Endothelial cell (in vitro differentiated cells): Measurements from ENCODE around the gene MACC1. TPM values are rescaled to one million over a fixed set of nuclear protein-coding genes. Genes with fewer than 3 reads are reported as not detected.

ENCODE experiments used
- DNase-seq: peaks from one replicate; pipeline ENCODE4 v3.0.0; 2021; ENCODE audit warnings: low spot score
- H3K27ac Mint-ChIP-seq: one replicate; pipeline ENCODE4 v1.8.0; 2021; ENCODE audit warnings: mixed read lengths, inconsistent platforms; ENCODE audit not compliant: unreplicated experiment
- H3K27me3 Mint-ChIP-seq: one replicate; pipeline ENCODE4 v1.8.0; 2021; ENCODE audit warnings: mild to moderate bottlenecking, moderate library complexity, mixed read lengths, inconsistent platforms; ENCODE audit not compliant: unreplicated experiment
- H3K36me3 Mint-ChIP-seq: one replicate; pipeline ENCODE4 v1.8.0; 2021; ENCODE audit warnings: mild to moderate bottlenecking, low read depth, mixed read lengths, inconsistent platforms; ENCODE audit not compliant: unreplicated experiment
- H3K4me1 Mint-ChIP-seq: one replicate; pipeline ENCODE4 v1.8.0; 2021; ENCODE audit warnings: mild to moderate bottlenecking, mixed read lengths, inconsistent platforms; ENCODE audit not compliant: unreplicated experiment
- H3K4me3 Mint-ChIP-seq: one replicate; pipeline ENCODE4 v1.8.0; 2021; ENCODE audit warnings: mild to moderate bottlenecking, mixed read lengths, inconsistent platforms; ENCODE audit not compliant: unreplicated experiment
- H3K9me3 Mint-ChIP-seq: one replicate; pipeline ENCODE4 v1.8.0; 2021; ENCODE audit warnings: mixed read lengths, inconsistent platforms; ENCODE audit not compliant: unreplicated experiment
- total RNA-seq: library from RNA; stranded (reverse); fragmentation: NEBNext Ultra II Directional; extraction: Animal tissue kit (Norgen Biotek cat#: 25700); gene quantifications from one replicate; pipeline ENCODE4 v1.2.1, GENCODE V29; 2021; ENCODE audit not compliant: unreplicated experiment
- TF ChIP-seq, protein P1 (sequence below): fragments of 200-600 bp; sonication (generic); IDR thresholded peaks from one replicate; pipeline ENCODE4 v1.5.0; 2021; ENCODE audit warnings: antibody characterized with exemption; ENCODE audit not compliant: unreplicated experiment

Gene MACC1
- total RNA-seq, 1 donor from 2014 or later, result 0.69 TPM

DNA sequence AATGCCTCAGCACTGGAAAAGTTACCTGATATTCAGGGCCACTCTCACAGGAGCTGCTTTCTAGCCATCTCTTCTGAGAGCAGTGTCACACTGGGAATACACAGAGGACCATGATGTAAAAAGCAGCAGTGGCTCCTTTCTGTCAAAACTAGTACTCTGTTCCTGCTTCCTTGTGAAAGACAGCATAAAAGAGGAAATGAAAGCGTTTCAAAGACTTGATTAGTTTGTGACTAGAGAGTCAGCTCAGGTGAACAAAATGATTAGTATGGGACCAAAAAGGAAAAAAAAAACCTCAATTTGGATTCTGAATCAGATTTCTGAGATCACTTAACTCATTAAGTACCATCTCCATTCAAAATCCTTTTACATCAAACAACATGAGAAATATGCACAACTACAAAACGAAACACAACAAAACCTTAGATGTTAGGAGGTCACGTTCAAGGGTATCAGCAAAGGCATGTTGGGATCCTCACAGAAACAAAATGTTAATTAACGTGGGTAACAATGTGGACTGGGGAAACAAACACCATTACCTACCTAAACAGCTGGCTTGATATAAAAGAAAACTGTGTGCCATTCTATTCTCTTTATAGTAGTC lies 103.7 kb downstream of the MACC1 start:
- Mint-ChIP-seq H3K9me3 (no peaks in the 10 kb centered on the region), H3K4me1 (peaks cover 7% of the 10 kb centered on the region), H3K27me3 (peaks cover 2% of the 10 kb centered on the region), H3K4me3 (no peak overlapping the region), H3K36me3 (no peaks in the 10 kb centered on the region), H3K27ac (no peak overlapping the region)
- no peak for DNase-seq
- TF ChIP-seq, protein P1, sequence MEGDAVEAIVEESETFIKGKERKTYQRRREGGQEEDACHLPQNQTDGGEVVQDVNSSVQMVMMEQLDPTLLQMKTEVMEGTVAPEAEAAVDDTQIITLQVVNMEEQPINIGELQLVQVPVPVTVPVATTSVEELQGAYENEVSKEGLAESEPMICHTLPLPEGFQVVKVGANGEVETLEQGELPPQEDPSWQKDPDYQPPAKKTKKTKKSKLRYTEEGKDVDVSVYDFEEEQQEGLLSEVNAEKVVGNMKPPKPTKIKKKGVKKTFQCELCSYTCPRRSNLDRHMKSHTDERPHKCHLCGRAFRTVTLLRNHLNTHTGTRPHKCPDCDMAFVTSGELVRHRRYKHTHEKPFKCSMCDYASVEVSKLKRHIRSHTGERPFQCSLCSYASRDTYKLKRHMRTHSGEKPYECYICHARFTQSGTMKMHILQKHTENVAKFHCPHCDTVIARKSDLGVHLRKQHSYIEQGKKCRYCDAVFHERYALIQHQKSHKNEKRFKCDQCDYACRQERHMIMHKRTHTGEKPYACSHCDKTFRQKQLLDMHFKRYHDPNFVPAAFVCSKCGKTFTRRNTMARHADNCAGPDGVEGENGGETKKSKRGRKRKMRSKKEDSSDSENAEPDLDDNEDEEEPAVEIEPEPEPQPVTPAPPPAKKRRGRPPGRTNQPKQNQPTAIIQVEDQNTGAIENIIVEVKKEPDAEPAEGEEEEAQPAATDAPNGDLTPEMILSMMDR, result no peak

DNA sequence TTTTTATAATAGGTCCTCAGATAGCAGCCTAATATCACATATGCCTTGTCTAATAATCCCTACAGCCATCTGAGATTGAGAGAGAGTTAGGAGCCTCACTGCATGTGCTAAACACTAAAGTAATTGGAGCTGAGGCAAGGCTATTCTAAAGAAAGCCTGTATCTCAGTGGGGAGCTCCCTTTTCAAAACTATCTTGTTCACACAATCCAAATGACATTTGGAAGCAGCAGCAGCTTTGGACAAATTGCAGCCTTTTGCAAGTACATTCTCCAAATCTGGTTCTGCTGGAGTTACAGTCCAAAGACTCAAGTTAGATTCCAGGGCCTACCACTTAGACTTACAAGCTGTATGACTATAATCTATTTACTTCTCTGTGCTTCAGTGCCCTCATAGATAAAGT lies 104.5 kb downstream of the MACC1 start:
- Mint-ChIP-seq H3K27me3 (peaks cover 2% of the 10 kb centered on the region), H3K36me3 (no peaks in the 10 kb centered on the region), H3K9me3 (no peaks in the 10 kb centered on the region), H3K27ac (no peak overlapping the region), H3K4me3 (no peak overlapping the region), H3K4me1 (peaks cover 7% of the 10 kb centered on the region)
- TF ChIP-seq, protein P1, result no peak
- no peak for DNase-seq

DNA sequence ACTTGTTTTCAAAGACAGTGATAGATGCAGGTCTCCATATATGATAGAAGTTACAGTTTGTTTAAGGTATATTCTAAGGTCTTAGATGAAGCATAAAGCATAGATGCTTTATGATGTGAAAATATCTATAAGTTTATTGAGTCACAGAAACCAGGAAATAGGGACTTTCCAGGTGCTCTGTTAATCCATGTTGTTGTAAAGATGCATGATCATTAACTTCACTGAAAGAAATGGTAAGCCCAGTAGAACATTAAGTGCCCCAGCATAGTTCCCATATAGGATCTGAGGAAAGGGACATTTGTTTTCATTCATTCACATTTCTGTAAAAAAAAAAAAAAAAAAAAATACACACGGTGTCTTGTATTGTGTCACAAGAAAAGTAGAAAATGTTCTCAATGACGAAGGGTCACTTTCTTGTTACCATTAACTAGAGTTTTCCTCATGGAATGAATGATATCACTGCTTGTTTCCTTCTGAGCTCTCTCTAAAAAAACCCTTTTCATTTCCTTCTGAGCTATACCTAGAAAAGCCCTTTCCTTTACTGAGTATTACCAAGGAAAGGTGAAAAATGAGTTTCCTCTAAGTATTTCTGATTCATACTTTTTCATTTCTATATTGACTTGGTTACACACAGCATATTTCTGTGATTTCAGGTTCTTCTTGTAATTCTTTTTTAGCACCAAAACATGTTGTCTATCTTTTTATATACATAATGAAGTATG lies 105.2 kb downstream of the MACC1 start:
- H3K9me3 Mint-ChIP-seq, result no peaks in the 10 kb centered on the region
- peaks cover 2% of the 10 kb centered on the region for H3K27me3 Mint-ChIP-seq
- no peak overlapping the region for H3K4me3 Mint-ChIP-seq
- no peak for DNase-seq
- TF ChIP-seq, protein P1, result no peak
- H3K4me1 Mint-ChIP-seq, result peaks cover 7% of the 10 kb centered on the region
- H3K36me3 Mint-ChIP-seq, result no peaks in the 10 kb centered on the region
- H3K27ac Mint-ChIP-seq, result no peak overlapping the region

DNA sequence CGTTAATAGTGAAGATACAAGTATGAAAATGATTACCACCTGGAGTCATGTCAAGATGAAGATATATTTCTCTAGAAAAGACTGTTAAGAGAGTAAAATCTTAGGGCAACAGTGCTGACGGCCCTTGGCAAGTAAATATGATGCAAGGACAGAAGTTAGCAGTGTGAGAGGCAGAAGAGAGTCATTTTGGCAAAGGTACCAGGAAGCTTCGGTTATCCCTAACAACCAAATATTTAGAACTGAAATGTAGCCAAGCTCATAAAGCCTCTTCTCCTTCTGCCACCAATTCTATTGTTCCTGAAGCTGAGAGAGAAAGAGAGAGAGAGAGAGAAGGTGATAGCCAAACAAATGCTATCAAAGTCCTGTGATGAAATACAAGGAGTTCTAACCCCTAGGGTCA lies 109.6 kb downstream of the MACC1 start:
- H3K27me3 Mint-ChIP-seq, result no peaks in the 10 kb centered on the region
- no peaks in the 10 kb centered on the region for H3K9me3 Mint-ChIP-seq
- no peak overlapping the region for H3K4me3 Mint-ChIP-seq
- DNase-seq, result no peak
- TF ChIP-seq, protein P1, result no peak
- no peaks in the 10 kb centered on the region for H3K4me1 Mint-ChIP-seq
- H3K27ac Mint-ChIP-seq, result no peak overlapping the region
- no peaks in the 10 kb centered on the region for H3K36me3 Mint-ChIP-seq

DNA sequence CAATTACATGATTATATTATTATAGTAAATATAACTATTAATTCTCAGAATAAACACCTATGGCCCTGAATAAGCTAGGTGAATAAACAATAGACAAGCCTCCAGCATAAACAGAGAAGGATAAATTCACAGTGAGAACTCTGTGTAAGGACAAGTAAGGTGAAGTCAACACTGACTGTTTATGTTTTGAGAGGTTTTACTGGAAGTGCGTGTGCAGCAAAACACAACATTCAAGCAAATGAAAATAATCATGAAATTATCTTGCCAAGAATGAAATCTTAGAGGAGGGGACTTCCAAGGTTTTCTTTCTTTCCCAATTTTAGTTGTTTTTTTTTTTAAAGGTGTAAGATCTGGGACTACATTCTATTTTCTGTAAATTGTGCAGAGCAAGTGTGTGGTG lies 112.5 kb downstream of the MACC1 start:
- no peaks in the 10 kb centered on the region for H3K27me3 Mint-ChIP-seq
- H3K9me3 Mint-ChIP-seq, result no peaks in the 10 kb centered on the region
- H3K27ac Mint-ChIP-seq, result no peak overlapping the region
- no peaks in the 10 kb centered on the region for H3K4me1 Mint-ChIP-seq
- no peak for DNase-seq
- TF ChIP-seq, protein P1, result no peak
- H3K36me3 Mint-ChIP-seq, result no peaks in the 10 kb centered on the region
- H3K4me3 Mint-ChIP-seq, result no peak overlapping the region
